ENCODE data around the gene EXD3.

DNA sequence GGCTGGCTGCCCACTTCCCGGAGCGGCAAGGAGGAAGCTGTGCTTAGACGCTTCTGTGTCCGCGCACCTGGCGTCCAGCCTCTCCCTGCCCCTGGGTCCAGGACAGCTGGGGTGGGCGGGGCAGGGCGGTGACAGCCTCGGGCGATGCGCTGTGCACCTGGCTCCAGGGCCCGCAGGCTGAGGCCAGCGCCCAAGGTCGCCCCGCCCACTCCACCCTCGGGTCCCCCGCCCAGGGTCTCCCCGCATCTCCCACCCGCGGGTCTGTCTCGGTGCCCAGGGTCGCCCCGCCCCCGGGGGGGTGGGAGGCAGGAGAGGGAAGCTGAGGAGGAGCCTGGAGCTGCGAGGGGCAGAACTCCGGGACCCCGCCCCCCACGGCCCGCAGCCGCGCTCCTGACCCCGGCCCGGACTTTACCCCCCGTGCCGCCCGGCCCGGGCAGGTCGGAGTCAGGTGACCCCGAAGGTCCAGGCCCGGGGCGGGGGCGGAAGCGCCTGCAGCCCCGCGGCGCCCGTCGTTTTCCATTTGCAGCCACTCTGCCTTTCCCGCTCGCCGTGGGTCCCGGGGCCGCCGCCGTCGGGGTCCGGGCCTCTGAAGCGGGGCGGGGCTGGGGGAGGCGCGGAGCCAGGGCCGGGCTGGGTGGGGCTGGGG, 18.4 kb upstream of the EXD3 start, which contains the start of gene ENTPD8:
- TF ChIP-seq, protein P1, sequence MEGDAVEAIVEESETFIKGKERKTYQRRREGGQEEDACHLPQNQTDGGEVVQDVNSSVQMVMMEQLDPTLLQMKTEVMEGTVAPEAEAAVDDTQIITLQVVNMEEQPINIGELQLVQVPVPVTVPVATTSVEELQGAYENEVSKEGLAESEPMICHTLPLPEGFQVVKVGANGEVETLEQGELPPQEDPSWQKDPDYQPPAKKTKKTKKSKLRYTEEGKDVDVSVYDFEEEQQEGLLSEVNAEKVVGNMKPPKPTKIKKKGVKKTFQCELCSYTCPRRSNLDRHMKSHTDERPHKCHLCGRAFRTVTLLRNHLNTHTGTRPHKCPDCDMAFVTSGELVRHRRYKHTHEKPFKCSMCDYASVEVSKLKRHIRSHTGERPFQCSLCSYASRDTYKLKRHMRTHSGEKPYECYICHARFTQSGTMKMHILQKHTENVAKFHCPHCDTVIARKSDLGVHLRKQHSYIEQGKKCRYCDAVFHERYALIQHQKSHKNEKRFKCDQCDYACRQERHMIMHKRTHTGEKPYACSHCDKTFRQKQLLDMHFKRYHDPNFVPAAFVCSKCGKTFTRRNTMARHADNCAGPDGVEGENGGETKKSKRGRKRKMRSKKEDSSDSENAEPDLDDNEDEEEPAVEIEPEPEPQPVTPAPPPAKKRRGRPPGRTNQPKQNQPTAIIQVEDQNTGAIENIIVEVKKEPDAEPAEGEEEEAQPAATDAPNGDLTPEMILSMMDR (IDR thresholded peaks at IDR 0.05), result no peak
- TF ChIP-seq YY1 (IDR thresholded peaks at IDR 0.05; ENCODE audit: low read depth) (no peak), TCF12 (IDR thresholded peaks at IDR 0.05) (no peak), TAF1 (IDR thresholded peaks at IDR 0.05; ENCODE audit: borderline replicate concordance, low read depth, low read length) (no peak), EZH2phosphoT487 (IDR thresholded peaks at IDR 0.05; ENCODE audit: borderline replicate concordance, low read depth) (no peak), TEAD4 (IDR thresholded peaks at IDR 0.05; ENCODE audit: borderline replicate concordance, insufficient read depth) (no peak), FOXM1 (IDR thresholded peaks at IDR 0.05; ENCODE audit: low read depth) (no peak)

Data from SK-N-SH (cell line).